Fibroblast of peridontal ligament (primary cell): ENCODE data around the gene PACSIN3.
"Not testable (repeated sequence)": the region's sequence is repeated elsewhere in the genome, so short reads cannot be mapped to it uniquely, and the experiment has no call there.

ENCODE experiments used
- DNase-seq: peaks from one replicate; pipeline ENCODE4 v3.0.0-alpha.2; 2010; ENCODE audit errors: extremely low read depth

Gene PACSIN3

DNA sequence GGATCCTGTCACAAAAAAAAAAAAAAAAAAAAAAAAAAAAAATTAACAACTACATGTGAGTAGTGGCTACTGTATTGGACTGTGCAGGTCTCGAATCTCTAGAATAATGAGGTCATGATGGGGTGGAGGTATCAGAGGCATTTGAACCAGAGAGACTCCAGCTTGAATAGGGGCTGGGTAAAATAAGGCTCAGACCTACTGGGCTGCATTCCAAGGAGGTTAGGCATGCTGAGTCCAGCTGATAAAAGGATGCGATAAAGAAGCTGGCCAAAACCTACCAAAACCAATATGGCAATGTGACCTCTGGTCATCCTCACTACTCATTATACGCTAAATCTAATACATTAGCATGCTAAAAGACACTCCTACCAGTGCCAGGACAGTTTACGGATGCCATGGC, 5.9 kb upstream of the PACSIN3 start:
- no peak for DNase-seq

DNA sequence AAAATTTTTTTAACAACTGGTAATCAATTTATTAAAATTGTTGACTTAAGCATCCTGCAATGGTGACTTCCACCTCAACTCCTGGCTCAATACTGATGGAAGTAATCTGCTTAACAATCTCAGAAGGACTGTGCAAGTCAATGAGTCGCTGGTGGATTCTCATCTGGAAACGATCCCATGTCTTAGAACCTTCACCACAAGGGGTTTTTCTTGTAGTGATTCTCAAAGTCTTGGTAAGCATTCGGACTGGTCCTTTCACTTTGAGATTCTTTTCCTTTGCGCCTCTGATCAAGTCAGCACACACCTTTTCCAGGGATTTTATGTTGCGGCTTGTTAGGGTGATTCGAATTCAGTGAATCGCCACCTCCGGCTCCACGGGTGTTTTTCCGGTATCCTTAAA, 4.9 kb upstream of the PACSIN3 start:
- not testable (repeated sequence) for DNase-seq

DNA sequence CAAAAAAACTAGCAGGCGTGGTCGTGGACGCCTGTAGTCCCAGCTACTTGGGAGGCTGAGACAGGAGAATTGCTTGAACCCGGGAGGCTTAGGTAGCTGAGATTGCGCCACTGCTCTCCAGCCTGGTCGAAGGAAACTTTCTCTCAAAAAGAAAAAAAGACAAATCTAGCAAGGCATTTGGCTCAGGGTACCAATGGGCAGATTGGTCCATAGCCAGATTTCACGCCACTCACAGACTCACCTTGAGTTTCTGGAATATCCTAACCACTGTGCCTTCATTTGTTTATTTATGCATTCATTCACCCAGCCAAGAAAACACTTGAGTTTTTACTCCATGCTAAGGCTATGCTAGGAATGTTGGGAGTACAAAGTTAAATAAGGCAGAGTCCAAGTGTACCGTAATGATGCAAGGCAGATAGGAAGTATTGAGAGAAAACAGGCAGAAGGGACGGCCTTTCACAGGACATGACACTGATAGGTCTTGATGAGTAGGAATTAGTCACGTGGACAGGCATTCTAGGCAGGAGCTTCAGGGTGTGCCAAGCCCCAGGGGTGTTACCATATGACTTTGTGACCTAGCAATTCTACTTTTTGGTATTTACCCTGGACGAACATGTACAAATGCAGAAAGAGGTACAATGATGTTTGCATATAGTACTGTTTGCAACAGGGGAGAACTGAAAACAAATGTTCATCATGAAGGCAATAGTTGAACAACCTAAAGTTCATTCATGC, 3.0 kb upstream of the PACSIN3 start:
- peak; percentile 67 for DNase-seq

DNA sequence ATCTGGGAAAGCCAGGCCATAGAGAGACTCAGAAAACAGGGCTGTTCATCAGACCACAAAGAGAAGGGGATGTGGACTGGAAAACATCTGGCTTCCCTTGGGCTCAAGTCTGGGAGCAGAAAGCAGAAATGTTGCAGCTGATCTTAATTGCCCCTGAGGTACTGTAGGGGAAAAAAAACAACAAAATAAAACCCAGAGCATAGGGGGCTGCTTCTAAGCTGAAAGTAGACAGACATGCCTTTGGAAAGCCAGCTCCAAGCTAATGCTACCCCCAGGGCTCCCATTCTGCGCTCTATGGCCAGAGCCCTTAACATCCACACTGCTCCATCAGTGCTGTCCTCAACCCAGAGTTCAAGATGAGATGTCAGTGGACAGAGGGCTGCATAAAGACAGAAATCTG, 2.0 kb upstream of the PACSIN3 start:
- DNase-seq = peak; percentile 56

DNA sequence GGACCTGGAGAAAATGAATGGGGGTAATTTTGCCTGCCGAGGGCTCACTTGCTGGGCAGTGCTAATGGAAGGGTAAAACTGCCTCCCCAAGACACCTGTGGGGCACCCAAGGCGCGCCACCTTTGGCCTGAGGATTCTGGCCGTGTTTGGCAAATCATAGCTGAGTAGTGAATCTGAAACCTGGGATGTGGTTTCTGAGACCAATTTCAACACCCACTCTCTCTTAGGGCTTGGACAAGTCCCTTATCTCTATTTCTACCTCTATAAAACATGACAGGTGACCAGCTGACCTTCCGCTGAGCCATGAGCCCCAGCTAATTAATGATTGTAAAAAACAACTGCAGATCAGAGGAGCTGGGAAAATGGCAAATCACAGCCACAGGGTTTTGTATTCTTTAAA, 1.5 kb upstream of the PACSIN3 start:
- DNase-seq = no peak

DNA sequence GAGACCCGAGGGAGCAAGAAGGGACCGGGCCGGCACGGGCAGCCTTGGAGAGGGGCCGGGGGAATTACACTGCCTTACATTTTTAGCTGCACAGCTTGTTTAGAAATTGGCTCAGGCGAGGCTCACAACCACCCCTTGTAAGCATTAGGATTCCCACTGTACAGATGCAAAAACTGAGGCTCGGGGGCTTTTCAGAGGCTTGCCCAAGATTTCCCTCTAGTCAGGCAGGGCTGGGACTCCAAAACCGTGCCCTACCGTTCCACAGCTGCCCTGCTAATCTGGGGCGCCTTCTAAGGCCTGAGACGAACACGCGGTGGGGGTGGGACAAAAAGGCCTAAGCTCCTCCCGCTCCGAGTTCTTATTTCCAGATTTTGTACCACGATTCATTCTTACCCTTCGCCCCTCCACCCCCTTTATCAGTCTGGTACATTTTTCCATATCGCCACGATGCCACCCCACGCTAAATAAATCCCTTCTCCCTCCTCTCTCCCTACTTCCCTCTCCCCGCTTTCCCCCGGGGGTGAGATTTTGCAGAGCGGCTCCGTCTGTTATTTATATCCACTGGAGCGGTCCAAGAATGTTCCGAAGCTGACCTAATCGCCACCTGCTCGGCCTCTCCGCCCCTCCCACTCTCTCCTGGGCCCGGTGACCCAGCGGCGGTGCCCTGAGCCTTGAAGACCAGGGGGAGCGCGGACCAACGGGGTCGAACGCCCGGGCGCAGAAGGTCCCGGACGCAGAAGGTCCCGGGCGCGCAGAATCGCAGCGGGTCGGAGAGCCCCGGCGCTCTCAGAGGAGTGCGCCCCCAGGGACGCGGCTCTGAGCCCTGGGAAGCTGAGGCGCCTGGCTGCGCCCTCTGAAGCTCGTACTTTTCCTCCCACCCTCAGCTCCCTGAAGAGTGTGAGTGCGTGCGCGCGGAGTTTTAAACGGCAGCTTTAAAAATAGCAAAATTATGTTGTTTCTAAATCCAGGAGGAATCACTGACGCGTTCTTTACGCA, 764 bp upstream of the PACSIN3 start:
- peak; percentile 60 for DNase-seq

DNA sequence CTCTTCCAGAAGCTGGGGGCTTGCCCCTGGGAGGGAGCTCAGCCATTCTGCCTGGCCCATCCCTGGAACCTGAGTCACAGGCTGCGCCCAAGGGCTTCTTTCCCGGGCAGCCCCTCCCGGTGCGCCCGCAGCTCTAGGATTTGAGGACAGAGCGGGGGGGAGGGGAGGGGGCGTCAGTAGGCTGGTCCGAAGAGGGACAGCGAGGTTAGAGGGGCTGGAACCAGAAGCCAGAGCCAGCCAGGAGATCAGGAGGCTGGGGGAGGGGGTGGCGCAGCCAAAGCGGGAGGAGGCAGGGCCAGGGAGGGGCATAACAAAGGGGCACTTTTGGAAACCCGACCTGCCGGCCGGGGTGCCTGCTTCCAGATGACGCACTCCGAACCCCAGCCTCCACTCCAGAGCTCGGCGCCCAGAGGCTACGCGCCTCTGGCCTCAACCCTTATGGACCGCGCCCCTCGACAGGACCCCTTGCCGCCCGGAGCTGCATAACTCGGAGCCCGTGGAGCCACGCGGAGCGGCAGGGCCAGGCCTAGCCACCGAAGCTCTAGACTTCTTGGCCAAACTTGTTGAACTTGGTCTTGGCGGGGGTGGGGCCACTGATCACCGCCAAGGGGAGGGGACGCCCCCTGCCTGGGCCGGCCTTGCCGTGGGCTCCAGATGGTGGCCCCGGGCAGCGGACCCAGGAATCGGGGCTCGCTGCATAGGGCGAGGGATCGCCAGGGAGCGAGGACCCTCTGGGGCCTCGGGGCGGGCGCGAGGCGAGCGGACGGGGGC, 744 bp downstream of the PACSIN3 start:
- DNase-seq = peak; percentile 56

DNA sequence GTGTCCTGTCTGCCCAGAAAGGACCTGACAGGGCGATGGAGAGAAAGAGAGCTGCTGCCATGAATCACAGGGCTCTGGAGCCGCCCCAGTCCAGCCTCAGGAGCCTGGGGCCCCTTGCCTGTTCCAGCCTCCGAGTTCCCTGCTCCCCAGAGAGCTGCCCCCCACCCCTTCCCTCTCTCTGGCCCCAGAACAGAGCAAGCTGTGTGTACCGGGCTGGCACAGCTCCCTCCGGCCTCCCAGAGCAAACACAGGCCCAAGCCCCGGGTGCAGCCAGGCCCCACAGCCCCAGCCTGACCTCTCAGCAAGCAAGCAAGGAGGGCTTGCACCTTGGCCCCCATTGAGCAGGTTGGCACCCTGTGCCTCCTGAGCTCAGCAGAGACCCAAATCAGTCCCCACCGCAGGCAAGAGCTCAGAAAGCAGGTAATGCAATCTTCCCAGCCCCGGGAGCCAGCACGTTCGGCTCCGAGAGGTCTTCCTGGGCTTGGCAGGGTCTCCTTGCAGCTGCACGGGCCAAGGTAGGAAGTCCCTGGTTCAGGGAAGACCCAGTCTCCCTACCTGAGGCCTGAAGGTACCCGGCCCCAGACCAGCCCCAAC, 1.4 kb downstream of the PACSIN3 start:
- no peak for DNase-seq

DNA sequence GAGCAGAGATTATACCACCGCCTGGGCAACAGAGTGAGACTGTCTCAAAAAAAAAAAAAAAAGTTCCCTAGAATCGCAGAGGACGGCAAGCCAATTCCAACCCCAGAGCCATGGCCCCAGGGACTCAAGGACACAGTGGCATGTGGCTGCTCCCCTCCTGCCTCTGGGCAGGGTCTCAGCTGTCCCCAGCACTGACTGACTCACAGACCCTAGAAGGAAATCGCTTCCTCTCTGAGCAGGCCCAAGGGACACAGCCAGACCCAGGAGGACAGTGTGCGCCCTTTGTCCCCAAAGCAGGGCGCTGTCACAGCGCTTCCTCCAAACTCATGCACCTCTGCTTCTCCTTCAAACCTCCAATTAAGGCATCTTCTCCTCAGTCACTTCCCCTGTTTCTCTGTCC, 2.3 kb downstream of the PACSIN3 start:
- DNase-seq = no peak

DNA sequence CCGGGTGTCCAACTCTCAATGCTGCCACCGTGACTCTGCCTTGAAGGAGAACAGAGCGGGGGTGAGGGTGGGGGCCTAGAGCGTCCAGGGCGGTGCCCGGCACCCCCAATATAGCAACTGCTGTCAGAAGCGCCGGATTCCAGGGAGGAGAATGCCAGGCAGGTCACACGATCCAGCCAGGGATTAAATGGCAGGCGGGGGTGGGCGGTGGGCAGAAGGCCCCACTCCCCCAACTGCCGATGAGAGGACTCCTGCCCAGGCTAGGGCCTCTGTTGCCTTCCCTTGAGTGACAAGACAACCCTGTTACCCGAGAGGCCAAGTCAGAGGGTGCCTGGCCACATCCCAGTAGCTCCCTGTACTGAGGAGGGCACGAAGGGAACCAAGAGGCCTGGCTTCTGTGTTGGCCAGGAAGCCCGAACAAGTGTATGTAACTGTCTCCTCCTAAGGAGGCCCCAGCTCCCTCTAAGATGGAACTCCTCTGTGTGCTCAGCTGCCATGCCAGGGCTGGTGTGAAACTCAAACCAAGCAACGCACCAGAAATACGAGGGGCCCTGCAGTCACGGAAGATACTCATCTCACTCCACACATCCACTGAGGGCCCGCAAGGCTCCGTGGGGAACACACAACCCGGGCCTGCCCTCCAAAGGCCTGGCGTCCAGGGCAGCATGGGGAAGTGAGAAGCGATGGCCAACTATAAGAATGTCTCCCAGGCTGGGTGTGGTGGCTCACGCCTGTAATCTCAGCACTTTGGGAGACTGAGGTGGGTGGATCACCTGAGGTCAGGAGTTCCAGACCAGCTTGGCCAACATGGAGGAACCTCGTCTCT, 3.0 kb downstream of the PACSIN3 start:
- DNase-seq = no peak

DNA sequence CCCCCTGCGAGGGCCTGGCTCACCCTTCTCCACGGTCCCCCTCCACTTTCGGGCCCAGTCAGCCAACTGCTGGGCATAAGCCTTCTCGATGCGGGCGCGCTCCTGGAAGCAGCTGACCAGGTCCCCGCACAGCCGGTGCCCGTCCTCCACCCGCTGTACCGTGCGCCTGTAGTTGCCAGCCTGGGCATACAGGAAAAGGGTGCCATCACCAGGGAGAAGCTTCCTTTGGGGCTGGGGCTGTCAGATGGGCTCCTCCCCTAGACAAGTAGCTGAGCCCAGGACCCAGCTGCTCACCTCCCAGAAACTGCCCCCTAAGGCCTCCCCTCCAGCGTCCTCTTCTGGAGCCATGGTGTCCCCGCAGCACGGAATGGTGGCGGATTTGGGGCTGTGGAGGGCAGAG, 3.9 kb downstream of the PACSIN3 start:
- no peak for DNase-seq

DNA sequence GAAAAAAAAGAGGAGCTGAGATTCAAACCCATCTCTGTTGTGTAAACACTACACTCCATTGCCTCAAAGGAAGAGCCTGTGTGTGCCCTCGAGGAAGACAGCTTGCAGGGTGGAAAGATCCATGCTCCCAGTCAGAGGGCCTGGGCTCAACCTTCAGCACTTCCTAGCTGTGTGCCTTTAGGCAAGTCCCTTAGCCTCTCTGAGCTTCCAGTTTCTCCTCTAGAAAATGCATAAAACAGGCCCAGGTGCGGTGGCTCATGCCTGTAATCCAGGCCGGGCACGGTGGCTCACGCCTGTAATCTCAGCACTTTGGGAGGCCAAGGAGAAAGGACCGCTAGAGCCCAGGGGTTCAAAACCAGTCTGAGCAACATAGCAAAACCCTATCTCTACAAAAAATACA, 5.0 kb downstream of the PACSIN3 start:
- no peak for DNase-seq

DNA sequence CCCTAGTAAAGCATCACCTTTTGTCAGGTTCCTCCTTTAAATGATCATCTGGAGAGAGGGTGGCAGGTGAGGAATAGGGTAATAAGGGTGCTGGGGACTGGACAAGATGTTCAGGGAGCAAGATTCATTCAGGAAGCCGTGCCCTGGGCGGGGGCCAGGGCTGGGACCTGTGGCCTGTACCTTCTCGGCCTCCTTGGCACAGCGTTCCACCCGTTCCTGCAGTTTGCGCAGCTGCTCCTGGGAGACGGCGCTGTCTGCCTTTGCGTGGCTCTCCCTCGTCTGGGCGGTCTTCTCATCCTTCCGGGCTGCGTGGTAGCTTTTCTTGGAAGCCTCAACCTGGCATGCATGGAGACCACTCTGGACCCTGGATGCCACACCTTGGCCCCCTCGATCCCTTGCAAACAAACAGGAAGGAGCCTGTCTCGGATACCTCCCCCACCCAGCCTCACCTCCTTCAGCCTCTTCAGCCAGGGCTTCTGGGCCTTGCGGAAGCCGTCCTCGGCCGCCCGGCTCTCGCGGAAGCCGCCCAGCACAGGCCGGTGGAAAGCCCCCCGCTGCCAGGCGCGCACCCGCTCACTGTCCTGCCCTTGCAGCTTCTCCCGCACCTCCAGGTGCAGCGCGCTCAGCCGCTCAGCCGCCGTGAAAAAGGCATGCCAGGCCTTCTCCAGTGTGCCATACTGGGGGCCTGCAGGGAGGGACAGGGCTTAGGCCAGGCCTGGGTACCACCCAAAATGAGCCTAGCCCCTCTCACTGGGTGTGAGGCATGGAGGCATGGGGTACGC, 6.0 kb downstream of the PACSIN3 start:
- no peak for DNase-seq

DNA sequence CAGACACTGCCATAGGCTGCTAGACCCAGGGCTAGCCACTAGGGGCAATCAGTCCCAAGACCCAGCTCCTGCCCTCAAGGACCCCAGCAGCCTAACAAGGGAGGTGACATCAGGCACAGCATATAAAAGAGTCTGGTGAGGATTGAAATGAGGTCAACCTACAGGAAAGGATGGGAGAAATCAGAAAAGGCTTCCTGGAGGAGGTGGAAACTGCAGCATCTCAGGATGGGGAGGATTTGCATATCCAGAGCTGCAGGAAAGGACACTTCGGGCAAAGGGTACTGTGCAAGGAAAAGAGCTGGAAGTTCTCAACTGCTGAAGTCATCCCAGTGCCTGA, 6.6 kb downstream of the PACSIN3 start:
- DNase-seq = no peak

DNA sequence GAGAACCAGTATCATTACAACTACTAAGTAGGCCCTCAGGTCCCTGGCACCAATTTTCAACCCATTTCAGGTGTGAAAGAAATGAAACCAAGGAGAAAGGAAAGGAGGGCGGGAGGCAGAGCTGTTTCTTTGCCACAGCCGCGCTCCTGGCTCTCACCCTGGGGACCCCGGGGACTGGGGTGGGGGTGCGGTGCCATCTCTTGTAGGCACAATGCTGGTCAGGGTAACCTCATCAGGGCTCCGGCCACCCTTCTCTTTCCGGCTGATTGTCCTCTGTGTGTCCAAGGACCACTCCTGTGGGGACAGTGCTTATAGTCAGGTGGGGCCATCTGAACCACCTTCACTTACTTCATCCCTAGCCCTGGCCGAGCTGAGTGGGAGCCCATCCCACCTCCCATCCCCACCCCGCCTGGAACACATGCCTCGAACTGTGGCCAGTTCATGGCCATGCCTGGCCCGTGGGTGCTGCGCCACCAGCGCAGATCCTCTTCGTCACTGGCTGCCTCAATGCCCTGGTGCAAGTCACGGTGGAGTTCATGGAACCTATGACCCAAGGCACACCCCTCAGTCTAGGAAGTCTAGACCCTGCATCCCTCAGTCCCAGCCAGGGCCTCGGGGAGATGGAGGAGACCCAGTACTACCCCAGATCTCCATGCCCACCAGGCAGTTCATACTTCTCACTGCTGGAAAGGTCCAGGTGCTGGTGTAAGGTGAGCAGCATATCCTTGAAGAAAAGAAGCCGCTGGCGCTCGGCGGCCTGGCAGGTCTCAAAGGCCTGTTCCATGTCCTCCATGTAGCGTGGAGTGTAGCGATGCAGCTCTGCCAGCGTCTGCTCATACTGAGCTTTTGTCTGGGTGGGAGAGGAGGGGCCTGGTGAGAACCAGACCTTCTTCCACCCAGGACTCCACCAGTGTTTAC, 7.2 kb downstream of the PACSIN3 start:
- no peak for DNase-seq

DNA sequence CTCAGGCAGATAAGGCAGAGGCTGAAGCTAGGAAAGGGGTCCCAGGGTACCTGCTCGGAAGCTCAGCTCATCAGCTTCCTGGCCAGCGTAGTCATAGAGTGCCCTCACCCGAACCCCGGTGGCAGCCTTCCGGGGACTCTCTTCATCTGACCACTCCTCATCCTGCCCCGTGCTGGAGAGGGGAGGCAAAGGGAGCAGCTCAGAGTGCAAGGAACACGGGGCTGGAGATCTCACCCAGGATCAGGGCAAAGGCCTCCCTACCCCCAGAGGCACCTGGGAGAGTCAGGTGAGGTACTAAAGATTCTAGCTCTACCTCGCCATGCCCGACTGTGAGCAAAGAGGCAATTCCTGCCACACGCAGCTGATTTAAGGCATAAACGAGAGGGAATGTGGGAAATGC, 7.9 kb downstream of the PACSIN3 start:
- DNase-seq = no peak

DNA sequence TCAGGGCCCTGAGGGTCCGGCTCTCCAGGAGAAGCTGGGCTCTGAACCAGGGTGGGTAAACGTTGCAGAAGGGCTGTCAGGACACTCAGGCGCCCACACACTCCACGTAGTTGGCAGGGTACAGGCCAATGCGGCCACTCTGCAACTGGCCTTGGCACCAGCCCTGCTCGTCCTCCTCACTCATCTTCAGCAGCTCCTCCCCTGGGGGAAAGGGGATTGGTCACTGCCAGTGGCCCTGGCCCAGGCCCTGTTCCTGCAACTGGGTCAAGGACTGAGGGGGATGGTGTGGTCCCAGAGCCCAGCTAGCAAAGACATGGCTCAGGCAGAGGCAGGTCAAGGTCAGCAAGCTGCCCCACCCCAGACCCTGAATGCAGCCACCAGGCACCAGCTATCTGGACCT, 8.4 kb downstream of the PACSIN3 start:
- DNase-seq = no peak

DNA sequence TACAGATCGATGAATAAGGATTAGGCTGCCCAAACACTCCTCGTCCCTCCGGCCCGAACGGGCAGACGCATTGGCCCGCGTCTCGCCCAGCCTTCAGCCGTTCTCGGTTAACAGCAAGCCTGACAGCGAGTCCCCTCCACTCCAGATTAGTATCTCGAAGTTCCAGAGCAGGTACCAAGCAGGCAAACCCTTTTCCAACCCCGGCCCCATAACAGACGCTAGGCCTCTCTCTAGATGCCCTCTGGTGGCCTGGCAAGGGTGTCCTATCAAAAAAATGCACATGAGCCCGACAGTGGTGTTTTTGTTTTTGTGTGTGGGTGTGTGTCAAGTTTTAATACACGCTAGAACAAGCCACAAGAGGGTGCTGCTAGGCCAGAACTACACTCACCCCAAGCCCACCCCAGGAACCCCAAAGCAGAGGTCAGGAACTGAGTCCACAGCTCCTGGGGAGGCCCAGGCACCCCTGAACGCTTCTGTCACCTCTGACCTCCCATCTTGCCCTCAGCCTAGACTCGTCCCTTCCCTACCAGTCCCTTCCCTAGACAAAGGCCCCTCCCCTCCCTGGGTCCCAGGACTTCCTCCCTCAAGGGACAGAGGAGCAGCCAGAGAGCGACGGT, 8.9 kb downstream of the PACSIN3 start:
- peak; percentile 82 for DNase-seq
